SHP77 treated with DMSO at 0.1 percent for 48 hours (cell line): ENCODE results near the gene ZNF804A.

Experiments used
- DNase-seq: peaks from one replicate; lab custom pipeline; 2025; lab: John Stamatoyannopoulos, UW

ZNF804A gene

GRCh38 chr2:184611361-184612085 is 13.2 kb downstream of the ZNF804A start:
- DNase-seq, result no peak

DNA sequence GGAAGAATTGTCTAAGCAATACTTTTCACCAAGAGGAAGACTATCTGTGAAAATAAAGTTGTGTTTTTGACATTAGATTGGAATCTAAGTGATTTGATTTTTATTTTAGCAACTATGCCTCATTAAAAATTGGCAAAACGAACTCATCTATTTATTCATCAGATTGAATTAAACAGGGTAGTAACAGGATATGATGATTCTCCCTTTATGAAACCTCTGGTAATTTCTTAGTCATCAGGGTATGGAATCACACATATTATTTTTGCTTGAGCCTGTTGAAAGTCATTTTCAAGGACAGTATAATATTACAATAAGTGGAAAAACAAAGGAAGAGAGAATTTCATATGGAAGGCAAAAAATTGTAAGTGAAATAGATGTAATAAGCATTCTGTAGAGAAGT is 22.0 kb downstream of the ZNF804A start:
- no peak for DNase-seq

GRCh38 chr2:184624311-184624710 is 26.0 kb downstream of the ZNF804A start:
- no peak for DNase-seq

- DNase-seq, result no peak
These were observed 29.7 kb downstream of the ZNF804A start for GRCh38 chr2:184628051-184628450.

DNA sequence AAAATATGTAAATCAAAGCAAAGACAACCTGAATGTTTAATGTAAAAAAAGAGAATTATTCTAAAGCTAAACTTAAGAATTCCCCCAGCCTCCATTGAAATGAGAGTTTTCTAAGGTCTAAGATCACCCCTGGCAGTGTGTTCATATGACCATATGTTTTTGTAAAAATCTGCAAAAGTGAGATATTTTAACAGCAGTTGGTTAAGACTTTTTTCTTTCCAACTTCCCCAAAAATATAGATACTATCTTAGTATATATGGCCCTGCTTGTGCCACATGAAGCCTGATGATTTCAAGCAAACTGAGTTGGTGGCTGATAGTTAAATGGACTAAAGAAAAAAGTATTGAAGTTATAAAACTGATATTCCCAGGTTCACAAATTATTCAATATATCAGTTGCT is 35.4 kb downstream of the ZNF804A start:
- no peak for DNase-seq

GRCh38 chr2:184637781-184638180 is 39.5 kb downstream of the ZNF804A start:
- DNase-seq, result no peak

GRCh38 chr2:184644685-184645084 is 46.4 kb downstream of the ZNF804A start:
- DNase-seq, result no peak

DNA sequence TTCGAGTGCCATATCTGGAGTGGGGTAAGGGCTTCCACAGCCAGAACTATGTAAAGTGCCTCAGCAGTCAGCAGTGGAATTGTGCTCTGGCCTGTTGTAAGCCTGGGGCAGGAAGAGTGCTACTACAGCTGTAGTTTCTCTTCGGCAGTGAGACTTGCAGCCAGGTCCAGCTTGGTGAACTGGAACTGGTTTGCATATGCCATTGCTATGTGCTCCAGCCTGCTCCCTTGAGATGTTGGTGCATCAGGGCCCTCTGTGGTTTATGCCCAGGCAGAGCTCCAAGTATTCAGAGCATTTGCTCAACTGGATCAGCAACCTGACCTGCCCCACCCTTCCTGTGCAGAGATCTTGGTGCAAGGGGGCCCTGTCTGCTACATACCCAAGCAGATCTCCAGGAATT is 47.8 kb downstream of the ZNF804A start:
- no peak for DNase-seq

DNA sequence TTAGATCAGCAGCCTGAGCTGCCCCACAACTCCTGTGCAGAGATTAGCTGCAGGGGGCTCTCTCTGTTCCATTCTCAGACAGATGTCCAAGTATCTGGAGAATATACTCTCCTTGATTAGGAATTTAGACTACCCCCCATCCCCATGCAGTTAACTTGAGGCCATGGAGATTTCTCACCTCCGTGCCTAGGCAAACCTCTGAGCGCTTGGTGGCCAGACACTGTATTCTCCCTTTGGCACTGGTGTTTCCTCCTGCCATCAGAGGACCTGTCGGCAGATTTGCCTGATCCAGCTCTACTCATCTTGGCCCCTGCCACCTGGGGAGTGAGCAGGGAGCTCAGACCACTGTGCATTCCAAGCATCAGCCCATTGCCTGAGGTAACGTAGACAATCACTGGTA is 48.3 kb downstream of the ZNF804A start:
- DNase-seq, result no peak

- no peak for DNase-seq
These were observed 56.6 kb downstream of the ZNF804A start for GRCh38 chr2:184654945-184655344.

- no peak for DNase-seq
These were observed 78.8 kb downstream of the ZNF804A start for GRCh38 chr2:184677171-184677570.

DNA sequence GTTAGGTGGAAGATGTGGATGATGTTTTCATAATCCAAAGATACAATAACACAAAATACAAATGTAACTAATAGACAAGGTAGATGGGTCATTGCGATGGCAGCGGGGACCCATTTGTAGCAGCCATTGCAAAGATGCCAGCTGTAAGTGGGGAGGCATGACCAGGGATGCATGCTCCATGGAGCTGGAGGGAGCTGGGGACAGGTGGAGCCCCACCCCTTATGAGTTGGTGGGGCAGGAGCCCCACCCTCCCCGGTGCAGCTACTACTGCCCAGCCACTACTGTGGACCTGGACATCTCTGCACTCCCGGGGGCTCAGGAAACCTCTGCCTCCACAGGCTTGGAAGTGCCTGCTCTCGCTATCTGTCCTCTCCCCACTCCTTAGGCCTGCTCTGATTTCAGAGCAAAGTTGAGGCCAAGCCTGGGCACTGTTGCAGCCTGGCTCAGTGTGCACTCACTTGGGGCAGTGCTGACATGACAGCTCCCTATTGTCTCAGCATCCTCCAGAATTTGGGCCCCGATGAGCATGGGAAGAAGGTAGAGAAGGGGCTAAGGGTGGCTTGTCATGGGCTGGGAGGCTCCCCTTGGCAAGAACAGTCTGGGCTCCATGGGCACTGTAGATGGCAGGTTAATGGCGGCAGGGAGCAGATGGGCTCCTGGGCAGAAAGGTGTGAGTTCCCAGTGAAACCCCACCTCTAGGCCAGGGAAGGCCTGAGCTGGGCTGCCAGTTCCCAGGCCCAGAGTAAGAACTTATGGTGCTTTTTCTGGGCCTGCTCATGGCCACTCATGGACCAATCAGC is 81.1 kb downstream of the ZNF804A start:
- no peak for DNase-seq

DNA sequence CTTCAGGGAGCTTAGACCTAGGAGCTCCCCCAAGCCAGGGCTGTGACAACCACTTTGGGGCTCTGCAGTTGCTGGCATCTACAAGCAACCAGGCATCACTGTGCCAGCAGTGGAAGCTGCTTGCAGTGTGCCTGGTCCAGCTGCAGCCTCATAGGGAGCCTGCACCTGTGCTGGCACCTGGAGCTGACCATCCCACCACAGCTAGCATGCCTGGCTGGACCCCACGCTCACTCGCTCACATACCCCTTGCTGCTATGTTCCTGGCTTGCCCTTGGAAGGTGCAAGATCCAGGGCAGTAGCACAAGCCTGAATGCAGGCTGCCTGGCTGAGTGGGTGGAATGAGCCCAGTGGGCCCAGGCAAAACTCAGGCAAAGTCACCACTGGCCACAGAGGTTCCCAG is 82.5 kb downstream of the ZNF804A start:
- DNase-seq, result no peak

DNA sequence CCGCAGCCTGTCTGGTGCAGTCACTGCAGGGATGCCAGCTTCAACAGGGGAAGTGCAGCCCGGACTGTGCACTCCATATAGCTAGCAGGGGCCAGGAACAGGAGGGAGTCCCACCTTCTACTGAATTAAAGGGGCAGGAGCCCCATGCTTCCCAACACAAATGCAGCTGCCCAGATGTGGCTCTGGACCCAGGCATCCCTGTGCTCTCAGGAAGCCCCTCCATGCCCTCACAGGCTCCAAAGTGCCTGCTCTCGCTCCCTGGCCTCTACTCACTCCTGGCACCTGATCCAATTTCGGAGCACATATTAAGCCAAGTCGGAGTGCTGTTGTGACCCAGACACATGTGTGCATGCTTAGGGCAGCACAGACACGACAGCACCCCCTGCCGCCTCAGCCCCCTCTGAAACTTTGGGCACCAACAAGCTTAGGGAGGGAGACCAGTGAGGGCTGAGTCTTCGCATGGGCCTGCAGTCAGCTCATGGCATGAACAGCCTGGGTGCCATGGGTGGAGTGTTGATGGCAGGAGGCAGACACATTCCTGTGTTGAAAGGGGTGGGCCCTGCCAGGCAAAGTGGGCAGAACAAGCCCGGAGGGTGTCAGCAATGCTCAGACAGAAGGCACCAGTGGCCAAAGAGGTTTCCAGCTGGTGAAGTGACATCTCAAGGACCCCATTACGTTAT is 83.5 kb downstream of the ZNF804A start:
- DNase-seq, result no peak

DNA sequence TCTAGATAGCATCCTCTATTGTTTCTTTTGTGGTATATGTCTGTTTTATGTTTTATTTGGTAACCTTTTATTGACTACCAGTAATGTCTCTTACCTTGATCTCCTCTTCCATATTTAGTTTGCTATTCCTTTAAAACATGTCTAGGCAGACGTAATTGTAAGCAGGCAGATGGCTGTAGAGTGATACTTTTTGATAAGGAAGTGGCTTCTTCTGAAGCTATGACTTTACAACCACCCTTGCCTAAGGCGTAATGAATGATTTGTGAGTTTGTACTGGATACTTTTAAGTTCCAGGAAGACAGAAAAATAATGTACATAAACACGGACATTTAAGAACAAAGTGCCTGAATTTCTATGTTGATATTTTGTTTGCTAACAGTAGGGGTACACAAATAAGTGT is 85.6 kb downstream of the ZNF804A start:
- DNase-seq, result no peak

DNA sequence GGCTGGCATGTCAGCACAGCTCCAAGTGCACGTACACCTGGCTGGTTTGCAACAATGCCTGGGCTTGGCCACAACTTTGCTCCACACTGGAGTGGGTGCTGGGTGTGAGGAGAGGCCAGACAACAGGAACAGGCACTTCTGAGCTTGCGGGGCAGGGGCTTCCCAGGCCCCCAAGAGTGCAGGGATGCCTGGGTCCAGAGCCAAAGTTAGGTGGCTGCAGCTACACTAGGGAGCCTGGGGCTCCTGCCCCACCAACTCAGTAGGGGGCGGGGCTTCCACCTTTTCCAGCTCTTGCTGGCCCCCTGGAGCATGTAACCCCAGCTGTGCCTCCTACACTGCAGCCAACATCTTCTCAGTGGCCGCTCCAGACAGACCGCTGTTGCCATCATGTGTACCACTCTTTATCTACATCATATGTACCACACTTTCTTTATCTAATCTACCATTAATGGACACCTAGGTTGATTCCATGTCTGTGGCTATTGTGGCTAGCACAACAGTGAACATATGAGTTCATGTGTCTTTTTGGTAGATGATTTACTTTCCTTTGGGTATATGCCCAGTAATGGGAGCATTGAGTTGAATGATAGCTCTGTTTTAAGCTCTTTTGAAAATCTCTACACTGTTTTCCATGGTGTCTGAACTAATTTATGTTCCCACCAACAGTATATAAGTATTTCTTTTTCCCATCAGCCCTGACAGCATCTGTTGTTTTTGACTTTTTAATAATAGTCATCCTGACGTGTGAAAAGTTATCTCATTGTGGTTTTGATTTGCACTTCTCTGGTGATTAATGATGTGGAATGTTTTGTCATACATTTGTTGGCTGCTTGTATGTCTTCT is 87.9 kb downstream of the ZNF804A start:
- DNase-seq, result no peak

- no peak for DNase-seq
These were observed 91.3 kb downstream of the ZNF804A start for GRCh38 chr2:184689638-184690037.

- DNase-seq, result no peak
These were observed 93.9 kb downstream of the ZNF804A start for GRCh38 chr2:184692141-184692734.

DNA sequence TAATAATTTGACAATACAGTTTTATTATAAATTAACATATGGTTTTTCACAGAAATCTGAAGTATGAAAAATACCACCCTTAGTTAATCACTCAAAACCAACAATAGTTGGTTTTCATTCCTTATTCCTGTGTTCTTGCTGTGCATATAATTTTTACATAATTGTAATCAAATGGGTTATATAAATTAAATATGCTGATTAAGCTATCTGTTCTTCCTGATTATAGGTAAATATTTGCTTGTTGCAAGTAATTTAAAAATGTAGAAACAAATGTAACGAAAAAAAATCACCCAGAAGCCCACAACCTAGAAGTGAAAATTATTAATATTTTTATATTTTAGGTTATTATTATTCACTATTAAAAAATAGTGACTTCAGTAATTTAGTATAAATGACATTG is 98.3 kb downstream of the ZNF804A start:
- DNase-seq, result no peak

- no peak for DNase-seq
These were observed 100.1 kb downstream of the ZNF804A start for GRCh38 chr2:184698476-184698875.

DNA sequence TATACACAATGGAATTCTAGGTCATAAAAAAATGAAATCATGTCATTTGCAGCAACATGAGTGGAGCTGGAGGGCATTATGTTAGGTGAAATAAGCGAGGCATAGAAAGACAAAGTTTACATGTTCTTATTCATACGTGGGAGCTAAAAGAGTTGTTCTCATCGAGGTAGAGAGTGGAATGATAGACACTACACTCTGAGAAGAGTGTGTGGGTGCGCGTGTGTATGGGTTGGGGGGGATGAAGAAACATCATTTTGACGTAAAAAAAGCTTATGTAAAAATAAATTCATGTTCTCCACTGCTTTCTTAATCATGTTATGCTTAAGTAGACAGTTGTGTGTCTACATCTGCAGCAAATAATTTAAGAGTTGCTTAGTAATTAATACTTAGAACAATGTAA is 123.6 kb downstream of the ZNF804A start:
- no peak for DNase-seq

DNA sequence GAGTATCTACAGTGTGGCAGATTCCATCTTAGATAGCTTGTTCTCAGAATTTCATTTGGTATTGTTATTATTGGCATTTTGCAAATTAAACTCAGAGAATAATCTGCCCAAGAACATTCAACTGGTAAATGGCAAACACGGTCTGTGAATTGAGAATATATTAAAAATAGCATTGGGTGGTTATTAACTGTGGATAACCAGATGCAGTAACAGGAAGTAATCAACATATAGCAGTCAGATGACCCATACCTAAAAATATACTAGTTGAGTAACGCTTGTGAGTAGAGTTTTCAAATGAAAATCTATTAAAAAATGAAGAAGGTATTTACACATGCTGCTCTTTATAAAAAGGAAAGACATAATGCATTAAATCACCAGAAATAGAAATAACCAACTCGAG is 129.5 kb downstream of the ZNF804A start:
- DNase-seq, result no peak
